CD14-positive monocyte (primary cell): Measurements from ENCODE around the gene P2RY11. TPM values are rescaled to one million over a fixed set of nuclear protein-coding genes. Genes with fewer than 3 reads are reported as not detected.

Source experiments
- DNase-seq, 3 donors: peaks; one replicate each; pipeline ENCODE4 v3.0.0-alpha.2; 2011 to 2022
- H2AFZ ChIP-seq: 2 replicates; pipeline ENCODE4 v1.6.0; 2012; ENCODE audit warnings: mild to moderate bottlenecking, low read depth, low read length, inconsistent platforms; ENCODE audit not compliant: insufficient read depth, poor library complexity, severe bottlenecking
- H3K27ac ChIP-seq, 2 donors: 1 replicate in 1 of 2; 2 replicates in 1 of 2; pipeline ENCODE4 v1.5.1; 2012 to 2013; ENCODE audit warnings: low read length in 2 of 2, control low read depth in 1 of 2, inconsistent platforms in 1 of 2, low read depth in 1 of 2, mild to moderate bottlenecking in 1 of 2
- H3K27me3 ChIP-seq, 2 donors: one replicate each; pipeline versions ENCODE4 v1.6.0 to v1.6.1; 2011 to 2013; ENCODE audit warnings: low read length in 2 of 2; ENCODE audit not compliant: control insufficient read depth in 2 of 2, insufficient read depth in 2 of 2
- H3K36me3 ChIP-seq, 2 donors: replicated peaks in 1 of 2; 1 replicate in 1 of 2; 2 replicates in 1 of 2; pipeline versions ENCODE4 v1.5.1 to v1.6.1; 2012 to 2013; ENCODE audit warnings: low read length in 2 of 2, control low read depth in 1 of 2, inconsistent platforms in 1 of 2, mild to moderate bottlenecking in 1 of 2; ENCODE audit not compliant: insufficient read depth in 2 of 2, control insufficient read depth in 1 of 2
- H3K4me1 ChIP-seq, 2 donors: 1 replicate in 1 of 2; 2 replicates in 1 of 2; pipeline versions ENCODE4 v1.5.1 to v1.6.1; 2012 to 2013; ENCODE audit warnings: low read length in 2 of 2, control low read depth in 1 of 2, inconsistent platforms in 1 of 2, mild to moderate bottlenecking in 1 of 2, moderate library complexity in 1 of 2; ENCODE audit not compliant: insufficient read depth in 2 of 2, control insufficient read depth in 1 of 2
- H3K4me2 ChIP-seq: replicated peaks from 2 replicates; pipeline ENCODE3; 2012; ENCODE audit warnings: low read length, moderate library complexity, mild to moderate bottlenecking; ENCODE audit not compliant: poor library complexity, severe bottlenecking; ENCODE audit errors: extremely low read depth
- H3K4me3 ChIP-seq, 3 experiments: fragments of 200-600 bp in 1 of 3; sonication (generic) in 1 of 3; replicated peaks in 1 of 3; 1 replicate in 2 of 3; 2 replicates in 1 of 3; pipeline ENCODE4 v1.5.1; 2011 to 2013; ENCODE audit warnings: low read length in 3 of 3, mild to moderate bottlenecking in 3 of 3, control low read depth in 2 of 3, low read depth in 2 of 3, inconsistent platforms in 1 of 3, moderate library complexity in 1 of 3
- H3K79me2 ChIP-seq: 2 replicates; pipeline ENCODE4 v1.6.0; 2012; ENCODE audit warnings: mild to moderate bottlenecking, control low read depth, inconsistent platforms, low read length, moderate library complexity; ENCODE audit not compliant: insufficient read depth
- H3K9ac ChIP-seq: 2 replicates; pipeline ENCODE4 v1.6.0; 2017; ENCODE audit warnings: low read length, mild to moderate bottlenecking; ENCODE audit not compliant: insufficient read depth, poor library complexity, severe bottlenecking
- H3K9me3 ChIP-seq, 2 donors: replicated peaks in 1 of 2; 1 replicate in 1 of 2; 2 replicates in 1 of 2; pipeline versions ENCODE4 v1.5.1 to v1.6.1; 2012 to 2013; ENCODE audit warnings: low read length in 2 of 2, control low read depth in 1 of 2; ENCODE audit not compliant: control insufficient read depth in 1 of 2, insufficient read depth in 1 of 2
- H4K20me1 ChIP-seq: 2 replicates; pipeline ENCODE4 v1.6.0; 2012; ENCODE audit warnings: mild to moderate bottlenecking, low read length, control low read depth, moderate library complexity; ENCODE audit not compliant: insufficient read depth
- H3K27ac Mint-ChIP-seq, 7 donors: one replicate each; pipeline ENCODE4 v1.8.0; 2020; ENCODE audit warnings: mild to moderate bottlenecking in 7 of 7, mixed read lengths in 7 of 7, moderate library complexity in 6 of 7, inconsistent platforms in 2 of 7
- H3K27me3 Mint-ChIP-seq, 3 donors: one replicate each; pipeline ENCODE4 v1.8.0; 2021 to 2022; ENCODE audit warnings: low read depth in 3 of 3, mild to moderate bottlenecking in 3 of 3, mixed read lengths in 3 of 3, moderate library complexity in 3 of 3, inconsistent platforms in 1 of 3
- H3K36me3 Mint-ChIP-seq, 2 donors: one replicate each; pipeline ENCODE4 v1.8.0; 2020; ENCODE audit warnings: mixed read lengths in 2 of 2, inconsistent platforms in 1 of 2, mild to moderate bottlenecking in 1 of 2
- H3K4me1 Mint-ChIP-seq: one replicate; pipeline ENCODE4 v1.8.0; 2020; ENCODE audit warnings: mild to moderate bottlenecking, mixed read lengths
- H3K4me3 Mint-ChIP-seq, 2 donors: one replicate each; pipeline ENCODE4 v1.8.0; 2020; ENCODE audit warnings: mild to moderate bottlenecking in 2 of 2, mixed read lengths in 2 of 2, moderate library complexity in 1 of 2
- H3K9me3 Mint-ChIP-seq, 7 donors: one replicate each; pipeline ENCODE4 v1.8.0; 2020 to 2022; ENCODE audit warnings: mixed read lengths in 7 of 7, mild to moderate bottlenecking in 6 of 7, moderate library complexity in 6 of 7, inconsistent platforms in 2 of 7
- WGBS: methylation state at CpG from one replicate; pipeline ENCODE4 v1.1.5; 2013; ENCODE audit warnings: missing lambda C conversion rate; ENCODE audit not compliant: insufficient coverage; 5-methylcytosine and 5-hydroxymethylcytosine counted together
- intact Hi-C, 2 donors: fragments of 100-400 bp; cut with micrococcal nuclease; formaldehyde crosslinking; loops; one replicate each; pipeline versions ENCODE4 v1.15.0 to v1.15.1; 2023
- polyA plus RNA-seq, 3 donors: library from polyadenylated mRNA; depleted of rRNA in 1 of 3; unstranded in 2 of 3; stranded (reverse) in 1 of 3; fragments of 300-500 nt in 2 of 3; fragments of >200 nt in 1 of 3; fragmentation: Illumina TruSeq in 2 of 3; gene quantifications; 1 replicate in 2 of 3; 2 replicates in 1 of 3; pipeline ENCODE4 v1.2.3, GENCODE V29; 2012 to 2021
- TF ChIP-seq, protein P1 (sequence below): fragments of 200-600 bp; IDR thresholded peaks from one replicate; pipeline ENCODE4 v1.8.0; 2022; ENCODE audit warnings: antibody characterized with exemption, mild to moderate bottlenecking

Gene P2RY11
- polyA plus RNA-seq, 3 donors, result 0.50 to 10.0 (median 0.69) TPM

DNA sequence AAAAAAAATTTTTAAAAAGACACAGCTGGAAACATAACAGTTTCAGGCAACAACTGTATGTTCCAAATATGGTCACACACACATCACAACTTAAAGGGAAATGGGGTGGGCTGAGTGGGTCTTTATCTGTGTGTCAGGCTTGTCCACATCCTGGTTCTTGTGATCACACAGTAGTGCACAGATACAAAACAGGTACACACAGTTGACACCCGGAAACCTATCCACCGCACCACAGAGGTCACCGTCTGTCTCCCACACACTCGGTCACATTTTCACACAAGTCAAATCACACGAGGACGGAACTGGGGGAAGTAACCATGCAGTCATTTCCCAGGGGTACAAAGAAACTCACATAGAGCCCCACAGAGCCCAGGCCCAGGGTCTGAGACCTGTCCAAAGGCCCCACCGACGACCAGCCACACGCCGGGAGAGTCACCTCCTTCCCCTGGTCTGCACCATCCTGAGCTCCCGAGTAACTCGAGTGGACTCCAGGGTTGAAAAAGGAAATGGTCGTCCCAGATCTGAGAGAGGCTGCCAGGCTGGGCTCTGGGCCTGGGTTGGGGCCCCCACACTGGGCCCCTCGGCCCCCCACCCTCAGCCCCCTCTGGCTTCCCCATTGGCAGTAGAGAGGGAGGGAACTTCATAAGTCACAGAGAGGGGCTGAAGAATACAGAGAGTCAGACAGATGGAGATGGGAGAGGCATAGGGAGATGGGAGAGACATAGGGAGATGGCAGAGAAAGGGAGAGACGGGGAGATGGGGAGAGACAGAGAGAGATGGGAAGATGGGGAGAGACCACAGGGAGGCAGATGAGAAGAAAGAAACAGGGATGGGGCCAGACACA, 6.6 kb upstream of the P2RY11 start:
- peaks cover 1 to 5% (median 3%) of the 10 kb centered on the region in 3 donors for H3K27me3 Mint-ChIP-seq
- peaks cover 40 to 49% of the 10 kb centered on the region in 2 donors for H3K4me1 ChIP-seq
- H3K36me3 ChIP-seq, result peaks cover 20 to 27% of the 10 kb centered on the region in 2 donors
- no peaks in the 10 kb centered on the region for H3K9me3 ChIP-seq
- TF ChIP-seq, protein P1, sequence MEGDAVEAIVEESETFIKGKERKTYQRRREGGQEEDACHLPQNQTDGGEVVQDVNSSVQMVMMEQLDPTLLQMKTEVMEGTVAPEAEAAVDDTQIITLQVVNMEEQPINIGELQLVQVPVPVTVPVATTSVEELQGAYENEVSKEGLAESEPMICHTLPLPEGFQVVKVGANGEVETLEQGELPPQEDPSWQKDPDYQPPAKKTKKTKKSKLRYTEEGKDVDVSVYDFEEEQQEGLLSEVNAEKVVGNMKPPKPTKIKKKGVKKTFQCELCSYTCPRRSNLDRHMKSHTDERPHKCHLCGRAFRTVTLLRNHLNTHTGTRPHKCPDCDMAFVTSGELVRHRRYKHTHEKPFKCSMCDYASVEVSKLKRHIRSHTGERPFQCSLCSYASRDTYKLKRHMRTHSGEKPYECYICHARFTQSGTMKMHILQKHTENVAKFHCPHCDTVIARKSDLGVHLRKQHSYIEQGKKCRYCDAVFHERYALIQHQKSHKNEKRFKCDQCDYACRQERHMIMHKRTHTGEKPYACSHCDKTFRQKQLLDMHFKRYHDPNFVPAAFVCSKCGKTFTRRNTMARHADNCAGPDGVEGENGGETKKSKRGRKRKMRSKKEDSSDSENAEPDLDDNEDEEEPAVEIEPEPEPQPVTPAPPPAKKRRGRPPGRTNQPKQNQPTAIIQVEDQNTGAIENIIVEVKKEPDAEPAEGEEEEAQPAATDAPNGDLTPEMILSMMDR, result no peak
- peak overlapping the region; percentile 78 for H2AFZ ChIP-seq
- peak overlapping the region in 1 of 2 donors; percentile 15 for H3K27ac ChIP-seq
- H3K9me3 Mint-ChIP-seq, result no peaks in the 10 kb centered on the region
- H3K36me3 Mint-ChIP-seq, result peaks cover 27 to 30% of the 10 kb centered on the region in 2 donors
- H3K4me2 ChIP-seq, result peak overlapping the region; percentile 70
- no peak overlapping the region for H3K9ac ChIP-seq
- peaks cover 17% of the 10 kb centered on the region for H4K20me1 ChIP-seq
- no peak overlapping the region for H3K4me3 ChIP-seq
- peaks cover 41% of the 10 kb centered on the region for H3K4me1 Mint-ChIP-seq
- H3K27ac Mint-ChIP-seq, result peak overlapping the region; percentile 23 to 92 (median 83)
- DNase-seq, result peak in 1 of 3 donors; percentile 20
- H3K4me3 Mint-ChIP-seq, result no peak overlapping the region
- H3K79me2 ChIP-seq, result peaks cover 33% of the 10 kb centered on the region
- 8% methylated on average over 7 of the region's 15 CpGs for WGBS
- intact Hi-C loops, result loop anchor here in 1 of 2 donors (10.0 kb wide), 1 partner anchor 90 kb away; the partner anchor contains the start of gene DNMT1
- H3K27me3 ChIP-seq, result no peaks in the 10 kb centered on the region

DNA sequence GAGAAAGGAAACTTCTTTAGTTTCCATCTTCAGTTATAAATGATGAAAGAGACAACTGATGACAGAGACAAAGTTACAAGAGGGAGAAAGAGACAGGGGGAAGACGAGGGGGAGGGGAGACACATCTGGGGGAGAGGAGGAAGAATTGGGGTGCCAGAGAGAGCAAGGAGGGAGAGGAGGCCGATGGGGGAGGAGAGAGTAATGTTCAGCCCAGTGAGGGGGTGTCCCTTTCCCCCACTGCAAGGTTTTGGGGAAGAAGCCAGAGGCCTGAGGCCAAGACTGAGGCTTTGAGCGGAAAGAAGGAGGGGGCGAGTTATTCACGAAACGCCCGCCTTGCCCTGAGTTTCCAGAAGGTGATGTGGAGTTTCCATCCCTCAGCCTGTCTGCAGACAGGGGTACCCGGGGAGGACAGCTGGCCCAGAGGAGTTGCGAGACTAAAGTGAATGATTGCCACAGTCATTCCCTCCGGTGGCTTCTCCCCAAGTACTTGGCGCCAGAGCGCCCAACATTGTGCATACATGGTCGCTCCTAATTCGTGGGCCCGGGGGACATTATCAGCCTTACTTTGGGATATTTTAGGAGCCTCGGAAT, 5.9 kb upstream of the P2RY11 start:
- peaks cover 1 to 5% (median 3%) of the 10 kb centered on the region in 3 donors for H3K27me3 Mint-ChIP-seq
- peak overlapping the region in 1 of 3 experiments; percentile 77 for H3K4me3 ChIP-seq
- H3K4me3 Mint-ChIP-seq, result peak overlapping the region in 1 of 2 donors; percentile 72

More for the DNA sequence above, 5.9 kb upstream of the P2RY11 start:
- DNase-seq, result peak in 2 of 3 donors; percentile 30 to 33
- peaks cover 17% of the 10 kb centered on the region for H4K20me1 ChIP-seq
- TF ChIP-seq, protein P1, result no peak
- peak overlapping the region; percentile 78 for H2AFZ ChIP-seq
- no peaks in the 10 kb centered on the region for H3K27me3 ChIP-seq
- intact Hi-C loops, result loop anchor here in 1 of 2 donors (1.0 to 10.0 kb wide), 2 partner anchors 14 to 89 kb away; partner anchors contain the start of genes DNMT1 and EIF3G
- H3K36me3 ChIP-seq, result peaks cover 28 to 34% of the 10 kb centered on the region in 2 donors
- peak overlapping the region; percentile 50 to 92 (median 83) for H3K27ac Mint-ChIP-seq
- H3K36me3 Mint-ChIP-seq, result peaks cover 33 to 37% of the 10 kb centered on the region in 2 donors
- H3K9me3 ChIP-seq, result no peaks in the 10 kb centered on the region
- peak overlapping the region in 1 of 2 donors; percentile 72 for H3K27ac ChIP-seq
- H3K9me3 Mint-ChIP-seq, result no peaks in the 10 kb centered on the region
- peaks cover 46% of the 10 kb centered on the region for H3K4me1 Mint-ChIP-seq
- peak overlapping the region; percentile 70 for H3K4me2 ChIP-seq
- 12% methylated on average over 15 of the region's 16 CpGs for WGBS
- H3K79me2 ChIP-seq, result peaks cover 33% of the 10 kb centered on the region
- peaks cover 45 to 56% of the 10 kb centered on the region in 2 donors for H3K4me1 ChIP-seq
- H3K9ac ChIP-seq, result no peak overlapping the region
